Effector CD8-positive, alpha-beta T cell (primary cell): Measurements from ENCODE around the gene TSSC4.

Experiments
- DNase-seq: peaks from one replicate; lab custom pipeline; 2025; lab: John Stamatoyannopoulos, UW

The TSSC4 gene

GRCh38 chr11:2447951-2448650 is 47.6 kb downstream of the TSSC4 start:
- no peak for DNase-seq

GRCh38 chr11:2448661-2449547 is 48.4 kb downstream of the TSSC4 start:
- DNase-seq, result no peak

DNA sequence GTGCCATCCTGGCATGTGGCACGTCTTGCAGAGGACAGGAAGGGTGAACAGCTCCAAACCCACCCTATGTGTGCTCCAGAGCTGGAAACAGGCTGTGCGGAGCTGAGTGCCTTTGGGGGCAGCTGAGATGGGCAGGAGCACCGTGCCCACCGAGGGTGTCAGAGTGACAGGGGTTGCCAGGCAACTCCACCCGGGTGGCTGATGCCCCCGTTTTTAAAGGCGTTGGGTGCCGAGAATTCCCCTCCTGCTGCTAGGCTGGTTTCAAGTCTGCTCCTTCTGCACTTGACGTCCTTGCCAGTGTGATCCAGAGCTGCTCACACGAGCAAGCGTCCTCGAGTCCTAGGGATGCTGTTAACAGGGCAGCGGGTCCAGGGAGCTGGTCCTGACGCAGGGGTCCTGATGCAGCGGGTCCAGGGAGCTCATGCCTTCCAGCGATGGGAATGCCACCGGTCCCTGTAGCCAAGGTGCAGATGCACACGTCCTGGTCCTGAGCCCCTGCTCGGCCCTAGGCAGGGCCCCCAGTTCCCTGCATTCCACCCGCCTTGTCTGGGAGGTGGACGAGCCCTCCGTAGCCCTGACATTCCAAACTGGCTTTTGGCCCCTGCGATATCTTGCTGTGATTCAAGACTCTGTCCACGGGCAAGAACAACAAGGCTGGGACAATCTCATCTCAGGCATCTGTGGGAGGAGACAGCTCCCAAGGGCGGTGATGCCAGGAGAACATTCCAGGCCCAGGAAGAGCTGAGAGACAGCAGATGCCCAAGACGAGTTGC is 49.2 kb downstream of the TSSC4 start:
- DNase-seq, result no peak

DNA sequence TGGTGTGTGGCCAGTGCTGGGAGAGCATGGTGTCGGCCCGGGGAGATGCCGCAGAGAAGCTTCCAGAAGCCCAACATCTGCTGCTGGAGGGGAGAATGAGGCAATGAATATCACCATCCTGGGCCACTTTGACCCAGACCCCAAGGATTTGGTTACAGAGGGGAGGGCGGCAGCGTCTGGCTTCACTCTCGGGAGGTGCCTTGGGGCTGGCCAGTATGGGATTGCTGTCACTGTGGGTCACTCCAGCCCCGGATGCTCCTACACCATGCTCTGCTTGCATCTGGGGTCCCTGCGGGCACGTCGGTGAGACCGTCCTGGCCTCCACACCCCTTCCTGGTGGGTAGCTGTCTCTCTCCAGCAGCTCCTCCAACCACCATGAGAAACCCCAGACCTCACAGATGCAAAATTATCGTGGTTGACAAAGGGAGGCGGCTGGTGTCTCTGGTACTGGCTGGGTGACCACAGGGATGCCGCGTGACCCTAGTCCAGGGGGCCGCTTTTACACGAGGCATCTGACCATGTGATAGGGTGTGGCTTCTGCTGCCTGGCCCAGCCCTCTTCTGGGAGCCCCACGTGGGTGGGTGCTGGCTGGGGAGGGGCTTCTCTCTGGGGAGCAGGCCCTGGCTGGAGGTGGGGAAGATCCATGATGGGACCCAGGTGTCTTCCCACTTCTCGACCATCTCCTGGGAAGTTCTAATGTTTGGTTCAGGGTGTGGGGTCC is 49.9 kb downstream of the TSSC4 start:
- no peak for DNase-seq

DNA sequence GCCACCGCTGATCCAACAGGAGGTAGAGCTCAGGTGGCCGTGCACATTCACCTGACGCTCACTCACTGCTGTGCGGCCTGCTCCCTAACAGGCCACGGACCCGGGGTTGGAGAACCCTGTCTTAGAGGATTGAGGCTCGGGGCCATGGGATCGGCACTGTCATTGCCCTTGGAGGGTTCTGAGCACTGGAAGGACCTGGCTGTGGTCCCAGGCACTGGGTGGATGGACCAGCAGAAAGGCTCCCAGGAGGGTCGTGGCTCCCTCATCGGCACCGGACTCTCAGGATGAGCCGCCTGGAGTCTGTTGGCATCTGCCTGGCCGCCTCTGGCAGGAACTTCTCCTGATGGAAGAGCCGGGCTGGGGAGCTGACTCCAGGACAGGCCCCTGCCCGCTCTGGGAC is 50.8 kb downstream of the TSSC4 start:
- DNase-seq, result no peak

GRCh38 chr11:2451916-2452315 is 51.4 kb downstream of the TSSC4 start:
- DNase-seq, result no peak

- DNase-seq, result no peak
These were observed 51.9 kb downstream of the TSSC4 start for GRCh38 chr11:2452321-2453012.

DNA sequence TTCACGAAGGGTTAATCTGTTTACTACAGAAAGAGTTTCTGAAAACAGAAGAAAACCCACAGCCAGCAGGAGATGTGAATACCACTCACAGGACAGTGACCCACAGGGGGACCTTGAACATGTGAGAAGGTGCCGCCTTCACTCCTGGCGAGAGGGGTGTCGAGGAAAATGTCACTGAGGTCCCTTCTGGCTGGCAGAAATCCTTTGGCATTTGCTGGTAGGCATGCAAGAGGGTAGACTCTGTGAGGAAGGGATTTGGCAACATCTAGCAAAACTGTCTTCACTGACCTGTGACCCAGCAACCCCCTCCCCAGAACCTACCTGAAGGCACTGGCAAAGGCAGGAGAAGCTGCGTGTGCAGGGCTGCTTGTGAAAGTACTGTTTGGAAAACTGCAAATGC is 52.9 kb downstream of the TSSC4 start:
- DNase-seq, result no peak
